GM23338 (cell line): Measurements from ENCODE around the gene TBCD. TPM values are rescaled to one million over a fixed set of nuclear protein-coding genes. Genes with fewer than 3 reads are reported as not detected.

ENCODE experiments used
- ATAC-seq: fragments of 200-7000 bp; cut with Tn5 transposase; 3 replicates; pipeline ENCODE4 v1.9.1; 2020
- DNase-seq: peaks from one replicate; pipeline ENCODE4 v3.0.0-alpha.2; 2015; ENCODE audit warnings: low spot score
- H2AFZ ChIP-seq: fragments of 200-600 bp; sonication (generic); 2 replicates; pipeline ENCODE4 v1.8.0; 2016; ENCODE audit warnings: antibody characterized with exemption, mild to moderate bottlenecking, moderate library complexity
- H3F3A ChIP-seq: fragments of 200-600 bp; sonication (generic); replicated peaks from 2 replicates; pipeline ENCODE4 v1.8.0; 2017; ENCODE audit warnings: antibody characterized with exemption, mixed run types, low read depth
- H3K27ac ChIP-seq: fragments of 200-600 bp; sonication (generic); 2 replicates; pipeline ENCODE4 v1.6.1; 2016; ENCODE audit warnings: low read depth
- H3K27me3 ChIP-seq: fragments of 200-600 bp; sonication (generic); 2 replicates; pipeline ENCODE4 v1.8.0; 2016; ENCODE audit warnings: mild to moderate bottlenecking, mixed run types, moderate library complexity; ENCODE audit not compliant: insufficient read depth
- H3K36me3 ChIP-seq: fragments of 200-600 bp; sonication (generic); 2 replicates; pipeline ENCODE4 v1.8.0; 2016; ENCODE audit warnings: mild to moderate bottlenecking; ENCODE audit not compliant: insufficient read depth
- H3K4me1 ChIP-seq: fragments of 200-600 bp; sonication (generic); 2 replicates; pipeline ENCODE4 v1.8.0; 2016; ENCODE audit warnings: mild to moderate bottlenecking, moderate library complexity; ENCODE audit not compliant: insufficient read depth
- H3K4me2 ChIP-seq: fragments of 200-600 bp; sonication (generic); 2 replicates; pipeline ENCODE4 v1.7.1; 2017; ENCODE audit warnings: mixed run types
- H3K4me3 ChIP-seq: fragments of 200-600 bp; sonication (generic); 2 replicates; pipeline ENCODE4 v1.6.1; 2016; ENCODE audit warnings: mixed run types
- H3K79me2 ChIP-seq: fragments of 200-600 bp; sonication (generic); replicated peaks from 2 replicates; pipeline ENCODE4 v1.8.0; 2017; ENCODE audit warnings: mild to moderate bottlenecking; ENCODE audit not compliant: insufficient read depth
- H3K9me2 ChIP-seq: fragments of 200-600 bp; sonication (generic); 2 replicates; pipeline ENCODE4 v1.8.0; 2017; ENCODE audit not compliant: insufficient read depth
- H4K20me1 ChIP-seq: fragments of 200-600 bp; sonication (generic); replicated peaks from 2 replicates; pipeline ENCODE4 v1.8.0; 2017; ENCODE audit warnings: mild to moderate bottlenecking; ENCODE audit not compliant: insufficient read depth
- H3K27ac Mint-ChIP-seq: 2 replicates; pipeline ENCODE4 v1.8.0; 2020; ENCODE audit warnings: inconsistent platforms, mild to moderate bottlenecking, moderate library complexity, mixed read lengths
- H3K27me3 Mint-ChIP-seq: 3 replicates; pipeline ENCODE4 v1.8.0; 2022; ENCODE audit warnings: low read depth, mild to moderate bottlenecking, moderate library complexity, mixed read lengths, inconsistent platforms; ENCODE audit not compliant: insufficient read depth, poor library complexity
- H3K36me3 Mint-ChIP-seq: 3 replicates; pipeline ENCODE4 v1.8.0; 2021; ENCODE audit warnings: low read depth, mild to moderate bottlenecking, inconsistent platforms, moderate library complexity, mixed read lengths
- H3K4me1 Mint-ChIP-seq: 3 replicates; pipeline ENCODE4 v1.8.0; 2020; ENCODE audit warnings: mild to moderate bottlenecking, inconsistent platforms, mixed read lengths
- H3K4me3 Mint-ChIP-seq: 3 replicates; pipeline ENCODE4 v1.8.0; 2021; ENCODE audit warnings: moderate library complexity, mild to moderate bottlenecking, inconsistent platforms, mixed read lengths
- H3K9me3 Mint-ChIP-seq: 3 replicates; pipeline ENCODE4 v1.8.0; 2020; ENCODE audit warnings: moderate library complexity, mild to moderate bottlenecking, inconsistent platforms, mixed read lengths
- CTCF ChIP-seq, 2 experiments: fragments of 200-600 bp in 1 of 2; sonication (generic) in 1 of 2; conservative IDR thresholded peaks; 2 replicates each; pipeline versions ENCODE4 v1.5.1 to v1.6.1; 2016 to 2017; ENCODE audit warnings: antibody characterized with exemption in 2 of 2, low read depth in 2 of 2, mild to moderate bottlenecking in 2 of 2, moderate library complexity in 1 of 2
- EZH2 ChIP-seq: fragments of 200-600 bp; sonication (generic); IDR thresholded peaks from one replicate; pipeline ENCODE4 v1.8.0; 2017; ENCODE audit warnings: antibody characterized with exemption, mild to moderate bottlenecking, low read depth; ENCODE audit not compliant: unreplicated experiment
- EZH2phosphoT487 ChIP-seq: fragments of 200-600 bp; sonication (generic); IDR thresholded peaks from one replicate; pipeline ENCODE4 v1.8.1; 2018; ENCODE audit warnings: antibody characterized with exemption; ENCODE audit not compliant: unreplicated experiment
- JUNB ChIP-seq: IDR thresholded peaks from one replicate; pipeline ENCODE4 v1.6.1; 2016; ENCODE audit warnings: antibody characterized with exemption; ENCODE audit not compliant: unreplicated experiment
- POLR2AphosphoS5 ChIP-seq: IDR thresholded peaks from 2 replicates; pipeline ENCODE4 v1.6.1; 2016; ENCODE audit warnings: antibody characterized with exemption, low read depth
- STAT1 ChIP-seq: IDR thresholded peaks from one replicate; pipeline ENCODE4 v1.6.1; 2016; ENCODE audit warnings: antibody characterized with exemption; ENCODE audit not compliant: unreplicated experiment
- ZNF114 ChIP-seq: fragments of 250-450 bp; sonication (Bioruptor Pico); IDR thresholded peaks from 2 replicates; pipeline ENCODE4 v1.5.0; 2020; ENCODE audit warnings: mild to moderate bottlenecking, moderate library complexity
- ZNF331 ChIP-seq: fragments of 250-450 bp; sonication (Bioruptor Pico); IDR thresholded peaks from 2 replicates; pipeline ENCODE4 v1.5.0; 2020; ENCODE audit warnings: low read depth, mild to moderate bottlenecking, moderate library complexity
- polyA plus RNA-seq: library from polyadenylated mRNA; unstranded; fragments of >200 nt; fragmentation: Nextera tagmentation; extraction: Ambion mirVana; gene quantifications from 2 replicates; pipeline ENCODE4 v1.2.1, GENCODE V29; 2016
- total RNA-seq: library from RNA; depleted of rRNA; stranded (reverse); fragments of >200 nt; shearing (Covaris generic); gene quantifications from 2 replicates; pipeline ENCODE4 v1.2.3, GENCODE V29; 2014
- TF ChIP-seq, protein P1 (sequence below): fragments of 250-450 bp; sonication (Bioruptor Pico); IDR thresholded peaks from 2 replicates; pipeline ENCODE4 v1.5.0; 2020; ENCODE audit warnings: mild to moderate bottlenecking, moderate library complexity
- TF ChIP-seq, protein P2 (sequence below): IDR thresholded peaks from one replicate; pipeline ENCODE4 v1.6.1; 2018; ENCODE audit warnings: antibody characterized with exemption; ENCODE audit not compliant: unreplicated experiment

The TBCD gene
- total and polyA plus RNA-seq, 2 experiments from 2014 or later: 75.0 to 116 TPM

DNA sequence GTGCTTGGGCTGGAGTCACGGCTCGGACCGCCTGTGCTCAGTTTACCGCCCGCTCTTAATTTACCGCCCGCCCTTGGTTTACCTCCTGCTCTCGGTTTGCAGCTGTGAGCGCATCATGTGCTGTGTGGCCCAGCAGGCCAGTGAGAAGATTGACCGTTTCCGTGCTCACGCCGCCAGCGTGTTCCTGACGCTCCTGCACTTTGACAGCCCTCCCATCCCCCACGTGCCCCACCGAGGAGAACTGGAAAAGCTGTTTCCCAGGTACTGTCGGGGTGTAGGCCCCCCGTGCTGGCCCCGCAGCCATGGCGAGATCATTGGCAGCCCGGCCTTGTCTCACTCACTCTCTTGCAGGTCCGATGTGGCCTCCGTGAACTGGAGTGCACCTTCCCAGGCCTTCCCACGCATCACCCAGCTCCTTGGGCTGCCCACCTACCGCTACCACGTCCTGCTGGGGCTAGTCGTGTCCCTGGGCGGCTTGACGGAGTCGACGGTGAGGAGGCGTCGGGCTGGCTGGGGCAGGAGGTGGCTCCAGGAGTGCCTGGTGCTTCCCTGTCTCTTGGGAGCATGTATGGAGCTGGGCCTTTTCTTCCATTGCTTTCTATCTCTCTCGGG, 177.3 kb downstream of the TBCD start (continued):
- TF ChIP-seq, protein P1, sequence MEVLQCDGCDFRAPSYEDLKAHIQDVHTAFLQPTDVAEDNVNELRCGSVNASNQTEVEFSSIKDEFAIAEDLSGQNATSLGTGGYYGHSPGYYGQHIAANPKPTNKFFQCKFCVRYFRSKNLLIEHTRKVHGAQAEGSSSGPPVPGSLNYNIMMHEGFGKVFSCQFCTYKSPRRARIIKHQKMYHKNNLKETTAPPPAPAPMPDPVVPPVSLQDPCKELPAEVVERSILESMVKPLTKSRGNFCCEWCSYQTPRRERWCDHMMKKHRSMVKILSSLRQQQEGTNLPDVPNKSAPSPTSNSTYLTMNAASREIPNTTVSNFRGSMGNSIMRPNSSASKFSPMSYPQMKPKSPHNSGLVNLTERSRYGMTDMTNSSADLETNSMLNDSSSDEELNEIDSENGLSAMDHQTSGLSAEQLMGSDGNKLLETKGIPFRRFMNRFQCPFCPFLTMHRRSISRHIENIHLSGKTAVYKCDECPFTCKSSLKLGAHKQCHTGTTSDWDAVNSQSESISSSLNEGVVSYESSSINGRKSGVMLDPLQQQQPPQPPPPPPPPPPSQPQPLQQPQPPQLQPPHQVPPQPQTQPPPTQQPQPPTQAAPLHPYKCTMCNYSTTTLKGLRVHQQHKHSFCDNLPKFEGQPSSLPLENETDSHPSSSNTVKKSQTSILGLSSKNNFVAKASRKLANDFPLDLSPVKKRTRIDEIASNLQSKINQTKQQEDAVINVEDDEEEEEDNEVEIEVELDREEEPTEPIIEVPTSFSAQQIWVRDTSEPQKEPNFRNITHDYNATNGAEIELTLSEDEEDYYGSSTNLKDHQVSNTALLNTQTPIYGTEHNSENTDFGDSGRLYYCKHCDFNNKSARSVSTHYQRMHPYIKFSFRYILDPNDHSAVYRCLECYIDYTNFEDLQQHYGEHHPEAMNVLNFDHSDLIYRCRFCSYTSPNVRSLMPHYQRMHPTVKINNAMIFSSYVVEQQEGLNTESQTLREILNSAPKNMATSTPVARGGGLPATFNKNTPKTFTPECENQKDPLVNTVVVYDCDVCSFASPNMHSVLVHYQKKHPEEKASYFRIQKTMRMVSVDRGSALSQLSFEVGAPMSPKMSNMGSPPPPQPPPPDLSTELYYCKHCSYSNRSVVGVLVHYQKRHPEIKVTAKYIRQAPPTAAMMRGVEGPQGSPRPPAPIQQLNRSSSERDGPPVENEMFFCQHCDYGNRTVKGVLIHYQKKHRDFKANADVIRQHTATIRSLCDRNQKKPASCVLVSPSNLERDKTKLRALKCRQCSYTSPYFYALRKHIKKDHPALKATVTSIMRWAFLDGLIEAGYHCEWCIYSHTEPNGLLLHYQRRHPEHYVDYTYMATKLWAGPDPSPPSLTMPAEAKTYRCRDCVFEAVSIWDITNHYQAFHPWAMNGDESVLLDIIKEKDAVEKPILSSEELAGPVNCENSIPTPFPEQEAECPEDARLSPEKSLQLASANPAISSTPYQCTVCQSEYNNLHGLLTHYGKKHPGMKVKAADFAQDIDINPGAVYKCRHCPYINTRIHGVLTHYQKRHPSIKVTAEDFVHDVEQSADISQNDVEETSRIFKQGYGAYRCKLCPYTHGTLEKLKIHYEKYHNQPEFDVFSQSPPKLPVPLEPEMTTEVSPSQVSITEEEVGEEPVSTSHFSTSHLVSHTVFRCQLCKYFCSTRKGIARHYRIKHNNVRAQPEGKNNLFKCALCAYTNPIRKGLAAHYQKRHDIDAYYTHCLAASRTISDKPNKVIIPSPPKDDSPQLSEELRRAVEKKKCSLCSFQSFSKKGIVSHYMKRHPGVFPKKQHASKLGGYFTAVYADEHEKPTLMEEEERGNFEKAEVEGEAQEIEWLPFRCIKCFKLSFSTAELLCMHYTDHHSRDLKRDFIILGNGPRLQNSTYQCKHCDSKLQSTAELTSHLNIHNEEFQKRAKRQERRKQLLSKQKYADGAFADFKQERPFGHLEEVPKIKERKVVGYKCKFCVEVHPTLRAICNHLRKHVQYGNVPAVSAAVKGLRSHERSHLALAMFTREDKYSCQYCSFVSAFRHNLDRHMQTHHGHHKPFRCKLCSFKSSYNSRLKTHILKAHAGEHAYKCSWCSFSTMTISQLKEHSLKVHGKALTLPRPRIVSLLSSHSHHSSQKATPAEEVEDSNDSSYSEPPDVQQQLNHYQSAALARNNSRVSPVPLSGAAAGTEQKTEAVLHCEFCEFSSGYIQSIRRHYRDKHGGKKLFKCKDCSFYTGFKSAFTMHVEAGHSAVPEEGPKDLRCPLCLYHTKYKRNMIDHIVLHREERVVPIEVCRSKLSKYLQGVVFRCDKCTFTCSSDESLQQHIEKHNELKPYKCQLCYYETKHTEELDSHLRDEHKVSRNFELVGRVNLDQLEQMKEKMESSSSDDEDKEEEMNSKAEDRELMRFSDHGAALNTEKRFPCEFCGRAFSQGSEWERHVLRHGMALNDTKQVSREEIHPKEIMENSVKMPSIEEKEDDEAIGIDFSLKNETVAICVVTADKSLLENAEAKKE (CRISPR knock-in tag): no peak
- no peak for TF ChIP-seq CTCF (conservative IDR thresholded peaks at IDR 0.05; ENCODE audit: low read depth in 2 of 2)
- no peak for TF ChIP-seq ZNF114 (CRISPR knock-in tag)
- TF ChIP-seq STAT1: no peak
- TF ChIP-seq JUNB: no peak

DNA sequence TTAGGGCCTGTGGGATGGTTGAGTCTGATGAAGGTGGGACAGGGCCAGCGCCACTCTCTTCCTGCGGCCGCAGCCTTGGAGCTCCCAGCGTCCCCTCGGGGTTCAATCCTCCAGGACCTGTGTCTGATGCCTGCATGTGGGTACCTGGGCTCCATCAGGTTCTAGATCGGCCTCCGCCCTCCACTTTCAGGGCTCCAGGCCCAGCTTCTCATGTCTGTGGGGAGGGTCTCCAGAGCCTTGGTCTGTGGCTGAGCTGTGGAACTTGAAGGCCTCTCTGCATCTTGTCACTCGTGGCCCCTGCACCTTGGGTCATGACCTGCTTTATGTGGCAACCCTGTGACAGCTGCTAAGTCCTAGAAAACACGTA, 177.8 kb downstream of the TBCD start:
- peaks cover 80% of the 10 kb centered on the region for H3K36me3 Mint-ChIP-seq
- TF ChIP-seq ZNF331 (no peak), POLR2AphosphoS5 (no peak), EZH2phosphoT487 (no peak), EZH2 (no peak)
- TF ChIP-seq, protein P2, sequence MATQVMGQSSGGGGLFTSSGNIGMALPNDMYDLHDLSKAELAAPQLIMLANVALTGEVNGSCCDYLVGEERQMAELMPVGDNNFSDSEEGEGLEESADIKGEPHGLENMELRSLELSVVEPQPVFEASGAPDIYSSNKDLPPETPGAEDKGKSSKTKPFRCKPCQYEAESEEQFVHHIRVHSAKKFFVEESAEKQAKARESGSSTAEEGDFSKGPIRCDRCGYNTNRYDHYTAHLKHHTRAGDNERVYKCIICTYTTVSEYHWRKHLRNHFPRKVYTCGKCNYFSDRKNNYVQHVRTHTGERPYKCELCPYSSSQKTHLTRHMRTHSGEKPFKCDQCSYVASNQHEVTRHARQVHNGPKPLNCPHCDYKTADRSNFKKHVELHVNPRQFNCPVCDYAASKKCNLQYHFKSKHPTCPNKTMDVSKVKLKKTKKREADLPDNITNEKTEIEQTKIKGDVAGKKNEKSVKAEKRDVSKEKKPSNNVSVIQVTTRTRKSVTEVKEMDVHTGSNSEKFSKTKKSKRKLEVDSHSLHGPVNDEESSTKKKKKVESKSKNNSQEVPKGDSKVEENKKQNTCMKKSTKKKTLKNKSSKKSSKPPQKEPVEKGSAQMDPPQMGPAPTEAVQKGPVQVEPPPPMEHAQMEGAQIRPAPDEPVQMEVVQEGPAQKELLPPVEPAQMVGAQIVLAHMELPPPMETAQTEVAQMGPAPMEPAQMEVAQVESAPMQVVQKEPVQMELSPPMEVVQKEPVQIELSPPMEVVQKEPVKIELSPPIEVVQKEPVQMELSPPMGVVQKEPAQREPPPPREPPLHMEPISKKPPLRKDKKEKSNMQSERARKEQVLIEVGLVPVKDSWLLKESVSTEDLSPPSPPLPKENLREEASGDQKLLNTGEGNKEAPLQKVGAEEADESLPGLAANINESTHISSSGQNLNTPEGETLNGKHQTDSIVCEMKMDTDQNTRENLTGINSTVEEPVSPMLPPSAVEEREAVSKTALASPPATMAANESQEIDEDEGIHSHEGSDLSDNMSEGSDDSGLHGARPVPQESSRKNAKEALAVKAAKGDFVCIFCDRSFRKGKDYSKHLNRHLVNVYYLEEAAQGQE: no peak

More for the DNA sequence above, 177.8 kb downstream of the TBCD start:
- no peaks in the 10 kb centered on the region for H3F3A ChIP-seq
- Mint-ChIP-seq H3K27me3 (peaks cover 3% of the 10 kb centered on the region), H3K4me3 (no peak overlapping the region), H3K9me3 (no peaks in the 10 kb centered on the region), H3K27ac (no peak overlapping the region), H3K4me1 (no peaks in the 10 kb centered on the region)
- ATAC-seq (no peak), DNase-seq (no peak)
- H3K27me3 ChIP-seq: no peaks in the 10 kb centered on the region
- H3K4me1 ChIP-seq: no peaks in the 10 kb centered on the region
- H3K4me2 ChIP-seq: no peak overlapping the region
- no peak overlapping the region for H2AFZ ChIP-seq
- no peak overlapping the region for H3K27ac ChIP-seq
- no peaks in the 10 kb centered on the region for H3K79me2 ChIP-seq
- peaks cover 3% of the 10 kb centered on the region; the same call in 1 of the 2 replicates for H4K20me1 ChIP-seq
- no peak overlapping the region for H3K4me3 ChIP-seq
- peaks cover 3% of the 10 kb centered on the region; the same call in 1 of the 2 replicates for H3K36me3 ChIP-seq
- no peaks in the 10 kb centered on the region for H3K9me2 ChIP-seq
